HG02885 (cell line): ENCODE data around the gene FZD8.

Experiments
- ATAC-seq: cut with Tn5 transposase; IDR thresholded peaks from one replicate; pipeline ENCODE4 v1.9.1; 2021; ENCODE audit warnings: mild to moderate bottlenecking; ENCODE audit not compliant: unreplicated experiment, poor library complexity

FZD8 gene

GRCh38 chr10:35643151-35644049 is 1.3 kb upstream of the FZD8 start:
- ATAC-seq: no peak

GRCh38 chr10:35642793-35643114 is 658 bp upstream of the FZD8 start:
- ATAC-seq: no peak

- peak; percentile 31 for ATAC-seq
Observed at GRCh38 chr10:35641676-35642034, 441 bp downstream of the FZD8 start.

GRCh38 chr10:35640951-35641675 is 983 bp downstream of the FZD8 start:
- peak; percentile 45 for ATAC-seq

GRCh38 chr10:35640474-35640873 is 1.6 kb downstream of the FZD8 start:
- ATAC-seq: peak; percentile 43

- no peak for ATAC-seq
Observed at GRCh38 chr10:35639728-35640401, 2.2 kb downstream of the FZD8 start.

GRCh38 chr10:35639021-35639727 is 2.9 kb downstream of the FZD8 start:
- ATAC-seq: no peak

- no peak for ATAC-seq
Observed at GRCh38 chr10:35638101-35638500, 4.0 kb downstream of the FZD8 start.

GRCh38 chr10:35637462-35637861 is 4.6 kb downstream of the FZD8 start:
- ATAC-seq: no peak

GRCh38 chr10:35636956-35637355 is 5.1 kb downstream of the FZD8 start:
- no peak for ATAC-seq

GRCh38 chr10:35635576-35635975 is 6.5 kb downstream of the FZD8 start:
- peak; percentile 86 for ATAC-seq

- ATAC-seq: no peak
Observed at GRCh38 chr10:35633006-35633980, 8.8 kb downstream of the FZD8 start.

GRCh38 chr10:35632027-35632426 is 10.1 kb downstream of the FZD8 start:
- no peak for ATAC-seq

- ATAC-seq: no peak
Observed at GRCh38 chr10:35631404-35631803, 10.7 kb downstream of the FZD8 start.

- ATAC-seq: no peak
Observed at GRCh38 chr10:35626971-35627507, 15.1 kb downstream of the FZD8 start.

- no peak for ATAC-seq
Observed at GRCh38 chr10:35614312-35614711, 27.8 kb downstream of the FZD8 start.

- ATAC-seq: no peak
Observed at GRCh38 chr10:35613597-35614226, 28.4 kb downstream of the FZD8 start.

GRCh38 chr10:35613107-35613440 is 29.0 kb downstream of the FZD8 start:
- no peak for ATAC-seq
